GM12891 (cell line): ENCODE measurements around the gene RPS21.

Source experiments
- POLR2A ChIP-seq: IDR thresholded peaks from 2 replicates; pipeline ENCODE4 v1.6.1; 2011; ENCODE audit warnings: low read depth, low read length, control low read depth
- POLR2AphosphoS5 ChIP-seq: IDR thresholded peaks from 2 replicates; pipeline ENCODE4 v1.6.1; 2011; ENCODE audit warnings: low read depth, low read length, control low read depth
- POU2F2 ChIP-seq: IDR thresholded peaks from 2 replicates; pipeline ENCODE4 v1.6.1; 2011; ENCODE audit warnings: low read depth, mild to moderate bottlenecking, control low read depth, low read length, moderate library complexity
- TAF1 ChIP-seq: IDR thresholded peaks from 2 replicates; pipeline ENCODE4 v1.6.1; 2011; ENCODE audit warnings: low read depth, low read length, control low read depth

DNA sequence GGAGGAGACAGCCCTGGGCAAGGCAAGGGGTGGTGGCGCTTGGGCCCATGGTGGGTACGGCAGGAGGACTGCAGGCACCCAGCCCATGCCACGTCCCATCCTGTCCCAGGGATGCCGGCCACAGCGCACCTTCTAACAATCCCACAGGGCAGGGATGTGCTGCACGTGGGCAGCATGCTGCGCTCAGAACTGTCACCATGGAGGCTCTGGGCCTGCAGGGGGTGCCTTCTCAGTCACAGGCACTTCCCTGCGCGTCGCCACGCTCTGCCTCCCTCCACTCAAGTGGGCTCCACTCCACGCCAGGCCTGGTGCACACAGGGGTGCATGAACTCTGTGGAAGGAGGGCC is 17.8 kb downstream of the RPS21 start:
- TF ChIP-seq POLR2AphosphoS5 (no peak), TAF1 (no peak), POU2F2 (no peak), POLR2A (no peak)
